Inflammatory macrophage treated with lipopolysaccharide for 4 hours (primary cell): ENCODE measurements around the gene WDR89.
"Not testable (repeated sequence)": the region's sequence is repeated elsewhere in the genome, so short reads cannot be mapped to it uniquely, and the experiment has no call there.

Experiments used
- DNase-seq: peaks from one replicate; pipeline ENCODE4 v3.0.0-alpha.2; 2020

Gene WDR89

GRCh38 chr14:63594455-63595372 is 47.0 kb downstream of the WDR89 start:
- no peak for DNase-seq

GRCh38 chr14:63583046-63583445 is 58.6 kb downstream of the WDR89 start:
- DNase-seq, result not testable (repeated sequence)

GRCh38 chr14:63581491-63581890 is 60.2 kb downstream of the WDR89 start:
- no peak for DNase-seq

GRCh38 chr14:63578300-63578699 is 63.4 kb downstream of the WDR89 start:
- no peak for DNase-seq

- no peak for DNase-seq
These were observed 68.1 kb downstream of the WDR89 start for GRCh38 chr14:63573581-63573980.

GRCh38 chr14:63565448-63565847 is 76.2 kb downstream of the WDR89 start:
- DNase-seq, result no peak

- DNase-seq, result peak; percentile 51
These were observed 77.4 kb downstream of the WDR89 start for GRCh38 chr14:63564318-63564717.

- DNase-seq, result no peak
These were observed 78.2 kb downstream of the WDR89 start for GRCh38 chr14:63563370-63564026.

GRCh38 chr14:63562405-63562804 is 79.3 kb downstream of the WDR89 start:
- peak; percentile 29 for DNase-seq

GRCh38 chr14:63555572-63555971 is 86.1 kb downstream of the WDR89 start:
- DNase-seq, result no peak

- peak; percentile 51 for DNase-seq
These were observed 90.3 kb downstream of the WDR89 start for GRCh38 chr14:63551332-63551731.

- DNase-seq, result no peak
These were observed 93.8 kb downstream of the WDR89 start for GRCh38 chr14:63547798-63548335.
